GM23338 (cell line): Measurements from ENCODE around the gene VAV3. TPM values are rescaled to one million over a fixed set of nuclear protein-coding genes. Genes with fewer than 3 reads are reported as not detected.

Experiments
- ATAC-seq: fragments of 200-7000 bp; cut with Tn5 transposase; 3 replicates; pipeline ENCODE4 v1.9.1; 2020
- DNase-seq: peaks from one replicate; pipeline ENCODE4 v3.0.0-alpha.2; 2015; ENCODE audit warnings: low spot score
- H2AFZ ChIP-seq: fragments of 200-600 bp; sonication (generic); 2 replicates; pipeline ENCODE4 v1.8.0; 2016; ENCODE audit warnings: antibody characterized with exemption, mild to moderate bottlenecking, moderate library complexity
- H3F3A ChIP-seq: fragments of 200-600 bp; sonication (generic); replicated peaks from 2 replicates; pipeline ENCODE4 v1.8.0; 2017; ENCODE audit warnings: antibody characterized with exemption, mixed run types, low read depth
- H3K27ac ChIP-seq: fragments of 200-600 bp; sonication (generic); 2 replicates; pipeline ENCODE4 v1.6.1; 2016; ENCODE audit warnings: low read depth
- H3K27me3 ChIP-seq: fragments of 200-600 bp; sonication (generic); 2 replicates; pipeline ENCODE4 v1.8.0; 2016; ENCODE audit warnings: mild to moderate bottlenecking, mixed run types, moderate library complexity; ENCODE audit not compliant: insufficient read depth
- H3K36me3 ChIP-seq: fragments of 200-600 bp; sonication (generic); 2 replicates; pipeline ENCODE4 v1.8.0; 2016; ENCODE audit warnings: mild to moderate bottlenecking; ENCODE audit not compliant: insufficient read depth
- H3K4me1 ChIP-seq: fragments of 200-600 bp; sonication (generic); 2 replicates; pipeline ENCODE4 v1.8.0; 2016; ENCODE audit warnings: mild to moderate bottlenecking, moderate library complexity; ENCODE audit not compliant: insufficient read depth
- H3K4me2 ChIP-seq: fragments of 200-600 bp; sonication (generic); 2 replicates; pipeline ENCODE4 v1.7.1; 2017; ENCODE audit warnings: mixed run types
- H3K4me3 ChIP-seq: fragments of 200-600 bp; sonication (generic); 2 replicates; pipeline ENCODE4 v1.6.1; 2016; ENCODE audit warnings: mixed run types
- H3K79me2 ChIP-seq: fragments of 200-600 bp; sonication (generic); replicated peaks from 2 replicates; pipeline ENCODE4 v1.8.0; 2017; ENCODE audit warnings: mild to moderate bottlenecking; ENCODE audit not compliant: insufficient read depth
- H3K9me2 ChIP-seq: fragments of 200-600 bp; sonication (generic); 2 replicates; pipeline ENCODE4 v1.8.0; 2017; ENCODE audit not compliant: insufficient read depth
- H4K20me1 ChIP-seq: fragments of 200-600 bp; sonication (generic); replicated peaks from 2 replicates; pipeline ENCODE4 v1.8.0; 2017; ENCODE audit warnings: mild to moderate bottlenecking; ENCODE audit not compliant: insufficient read depth
- H3K27ac Mint-ChIP-seq: 2 replicates; pipeline ENCODE4 v1.8.0; 2020; ENCODE audit warnings: inconsistent platforms, mild to moderate bottlenecking, moderate library complexity, mixed read lengths
- H3K27me3 Mint-ChIP-seq: 3 replicates; pipeline ENCODE4 v1.8.0; 2022; ENCODE audit warnings: low read depth, mild to moderate bottlenecking, moderate library complexity, mixed read lengths, inconsistent platforms; ENCODE audit not compliant: insufficient read depth, poor library complexity
- H3K36me3 Mint-ChIP-seq: 3 replicates; pipeline ENCODE4 v1.8.0; 2021; ENCODE audit warnings: low read depth, mild to moderate bottlenecking, inconsistent platforms, moderate library complexity, mixed read lengths
- H3K4me1 Mint-ChIP-seq: 3 replicates; pipeline ENCODE4 v1.8.0; 2020; ENCODE audit warnings: mild to moderate bottlenecking, inconsistent platforms, mixed read lengths
- H3K4me3 Mint-ChIP-seq: 3 replicates; pipeline ENCODE4 v1.8.0; 2021; ENCODE audit warnings: moderate library complexity, mild to moderate bottlenecking, inconsistent platforms, mixed read lengths
- H3K9me3 Mint-ChIP-seq: 3 replicates; pipeline ENCODE4 v1.8.0; 2020; ENCODE audit warnings: moderate library complexity, mild to moderate bottlenecking, inconsistent platforms, mixed read lengths
- CREB1 ChIP-seq: fragments of 250-450 bp; sonication (Bioruptor Pico); IDR thresholded peaks from 2 replicates; pipeline ENCODE4 v1.5.0; 2020; ENCODE audit warnings: low read depth, mild to moderate bottlenecking, moderate library complexity
- CTCF ChIP-seq, 2 experiments: fragments of 200-600 bp in 1 of 2; sonication (generic) in 1 of 2; conservative IDR thresholded peaks; 2 replicates each; pipeline versions ENCODE4 v1.5.1 to v1.6.1; 2016 to 2017; ENCODE audit warnings: antibody characterized with exemption in 2 of 2, low read depth in 2 of 2, mild to moderate bottlenecking in 2 of 2, moderate library complexity in 1 of 2
- ETS1 ChIP-seq: IDR thresholded peaks from 2 replicates; pipeline ENCODE4 v1.6.1; 2016; ENCODE audit warnings: antibody characterized with exemption
- EZH2 ChIP-seq: fragments of 200-600 bp; sonication (generic); IDR thresholded peaks from one replicate; pipeline ENCODE4 v1.8.0; 2017; ENCODE audit warnings: antibody characterized with exemption, mild to moderate bottlenecking, low read depth; ENCODE audit not compliant: unreplicated experiment
- EZH2phosphoT487 ChIP-seq: fragments of 200-600 bp; sonication (generic); IDR thresholded peaks from one replicate; pipeline ENCODE4 v1.8.1; 2018; ENCODE audit warnings: antibody characterized with exemption; ENCODE audit not compliant: unreplicated experiment
- JUNB ChIP-seq: IDR thresholded peaks from one replicate; pipeline ENCODE4 v1.6.1; 2016; ENCODE audit warnings: antibody characterized with exemption; ENCODE audit not compliant: unreplicated experiment
- REST ChIP-seq: IDR thresholded peaks from one replicate; pipeline ENCODE4 v1.6.1; 2018; ENCODE audit warnings: antibody characterized with exemption; ENCODE audit not compliant: unreplicated experiment
- ZNF114 ChIP-seq: fragments of 250-450 bp; sonication (Bioruptor Pico); IDR thresholded peaks from 2 replicates; pipeline ENCODE4 v1.5.0; 2020; ENCODE audit warnings: mild to moderate bottlenecking, moderate library complexity
- ZNF331 ChIP-seq: fragments of 250-450 bp; sonication (Bioruptor Pico); IDR thresholded peaks from 2 replicates; pipeline ENCODE4 v1.5.0; 2020; ENCODE audit warnings: low read depth, mild to moderate bottlenecking, moderate library complexity
- ZNF462 ChIP-seq: fragments of 250-450 bp; sonication (Bioruptor Pico); IDR thresholded peaks from 2 replicates; pipeline ENCODE4 v1.5.0; 2020; ENCODE audit warnings: mild to moderate bottlenecking, moderate library complexity
- polyA plus RNA-seq: library from polyadenylated mRNA; unstranded; fragments of >200 nt; fragmentation: Nextera tagmentation; extraction: Ambion mirVana; gene quantifications from 2 replicates; pipeline ENCODE4 v1.2.1, GENCODE V29; 2016
- total RNA-seq: library from RNA; depleted of rRNA; stranded (reverse); fragments of >200 nt; shearing (Covaris generic); gene quantifications from 2 replicates; pipeline ENCODE4 v1.2.3, GENCODE V29; 2014

Gene VAV3
- total and polyA plus RNA-seq, 2 experiments from 2014 or later: 3.0 to 11.3 TPM

- no peak for TF ChIP-seq JUNB
- no peak for TF ChIP-seq ZNF114 (CRISPR knock-in tag)
- no peak for TF ChIP-seq ZNF462
- TF ChIP-seq EZH2: no peak
These were observed 414.6 kb downstream of the VAV3 start (continued) for GRCh38 chr1:107550358-107550757.

GRCh38 chr1:107549152-107549810, 415.7 kb downstream of the VAV3 start:
- H3K4me2 ChIP-seq: no peak overlapping the region
- no peak overlapping the region for H3K27ac ChIP-seq
- no peaks in the 10 kb centered on the region for H3K4me1 ChIP-seq
- H3K36me3 Mint-ChIP-seq: no peaks in the 10 kb centered on the region
- H3K27me3 Mint-ChIP-seq: no peaks in the 10 kb centered on the region
- H3K9me3 Mint-ChIP-seq: no peaks in the 10 kb centered on the region
- H3K4me1 Mint-ChIP-seq: no peaks in the 10 kb centered on the region
- H2AFZ ChIP-seq: no peak overlapping the region
- H3K36me3 ChIP-seq: no peaks in the 10 kb centered on the region
- no peaks in the 10 kb centered on the region for H4K20me1 ChIP-seq
- peaks cover 16% of the 10 kb centered on the region; the same call in 1 of the 2 replicates for H3K9me2 ChIP-seq
- H3K4me3 Mint-ChIP-seq: no peak overlapping the region
- H3K4me3 ChIP-seq: no peak overlapping the region
- H3K79me2 ChIP-seq: no peaks in the 10 kb centered on the region
- no peak overlapping the region for H3K27ac Mint-ChIP-seq
- H3F3A ChIP-seq: no peaks in the 10 kb centered on the region
- ATAC-seq (no peak), DNase-seq (no peak)
- no peaks in the 10 kb centered on the region for H3K27me3 ChIP-seq
- no peak for TF ChIP-seq ETS1
- TF ChIP-seq REST: no peak
- TF ChIP-seq JUNB: no peak
- no peak for TF ChIP-seq CTCF (conservative IDR thresholded peaks at IDR 0.05; ENCODE audit: low read depth in 2 of 2)
- no peak for TF ChIP-seq EZH2
- no peak for TF ChIP-seq EZH2phosphoT487
- no peak for TF ChIP-seq ZNF331
- TF ChIP-seq ZNF114 (CRISPR knock-in tag): no peak
- TF ChIP-seq CREB1 (CRISPR knock-in tag): no peak
